Measurements from ENCODE around the gene DAPK3. TPM values are rescaled to one million over a fixed set of nuclear protein-coding genes. Genes with fewer than 3 reads are reported as not detected.

DAPK3 gene
- total RNA-seq, 1 donor from 2014 or later = 106 TPM

GRCh38 chr19:3923912-3924311, 47.0 kb downstream of the DAPK3 start:
- no peak overlapping the region for H3K27ac Mint-ChIP-seq
- H3K27me3 Mint-ChIP-seq = no peaks in the 10 kb centered on the region
- no peak for TF ChIP-seq CTCF (IDR thresholded peaks at IDR 0.05; ENCODE audit: unreplicated experiment)
- no peaks in the 10 kb centered on the region for H3K36me3 Mint-ChIP-seq (ENCODE audit: insufficient read depth)
- no peaks in the 10 kb centered on the region for H3K4me1 Mint-ChIP-seq (ENCODE audit: low read depth)
- H3K4me3 Mint-ChIP-seq (ENCODE audit: low read depth) = no peak overlapping the region
- DNase-seq (ENCODE audit: low spot score, unreplicated experiment) = no peak
- peaks cover 6% of the 10 kb centered on the region for H3K9me3 Mint-ChIP-seq (ENCODE audit: low read depth)

- Mint-ChIP-seq H3K27me3 (no peaks in the 10 kb centered on the region), H3K9me3 (ENCODE audit: low read depth) (peaks cover 6% of the 10 kb centered on the region), H3K4me1 (ENCODE audit: low read depth) (no peaks in the 10 kb centered on the region), H3K4me3 (ENCODE audit: low read depth) (no peak overlapping the region), H3K27ac (no peak overlapping the region), H3K36me3 (ENCODE audit: insufficient read depth) (no peaks in the 10 kb centered on the region)
- TF ChIP-seq CTCF (IDR thresholded peaks at IDR 0.05; ENCODE audit: unreplicated experiment) = no peak
- no peak for DNase-seq (ENCODE audit: low spot score, unreplicated experiment)
These were observed 47.7 kb downstream of the DAPK3 start for GRCh38 chr19:3923096-3923758.

- Mint-ChIP-seq H3K4me3 (ENCODE audit: low read depth) (no peak overlapping the region), H3K27me3 (no peaks in the 10 kb centered on the region), H3K27ac (no peak overlapping the region), H3K9me3 (ENCODE audit: low read depth) (peaks cover 6% of the 10 kb centered on the region), H3K4me1 (ENCODE audit: low read depth) (no peaks in the 10 kb centered on the region), H3K36me3 (ENCODE audit: insufficient read depth) (no peaks in the 10 kb centered on the region)
- DNase-seq (ENCODE audit: low spot score, unreplicated experiment) = no peak
- TF ChIP-seq CTCF (IDR thresholded peaks at IDR 0.05; ENCODE audit: unreplicated experiment) = no peak
These were observed 51.1 kb downstream of the DAPK3 start for GRCh38 chr19:3919793-3920192.

- no peak overlapping the region for H3K27ac Mint-ChIP-seq
- no peaks in the 10 kb centered on the region for H3K4me1 Mint-ChIP-seq (ENCODE audit: low read depth)
- no peaks in the 10 kb centered on the region for H3K27me3 Mint-ChIP-seq
- no peak overlapping the region for H3K4me3 Mint-ChIP-seq (ENCODE audit: low read depth)
- H3K36me3 Mint-ChIP-seq (ENCODE audit: insufficient read depth) = no peaks in the 10 kb centered on the region
- no peaks in the 10 kb centered on the region for H3K9me3 Mint-ChIP-seq (ENCODE audit: low read depth)
- DNase-seq (ENCODE audit: low spot score, unreplicated experiment) = no peak
- TF ChIP-seq CTCF (IDR thresholded peaks at IDR 0.05; ENCODE audit: unreplicated experiment) = no peak
These were observed 54.9 kb downstream of the DAPK3 start for GRCh38 chr19:3916033-3916432.

GRCh38 chr19:3914199-3914598, 56.7 kb downstream of the DAPK3 start:
- DNase-seq (ENCODE audit: low spot score, unreplicated experiment) = no peak
- H3K9me3 Mint-ChIP-seq (ENCODE audit: low read depth) = no peaks in the 10 kb centered on the region
- no peak overlapping the region for H3K27ac Mint-ChIP-seq
- no peak for TF ChIP-seq CTCF (IDR thresholded peaks at IDR 0.05; ENCODE audit: unreplicated experiment)
- H3K27me3 Mint-ChIP-seq = no peaks in the 10 kb centered on the region
- no peak overlapping the region for H3K4me3 Mint-ChIP-seq (ENCODE audit: low read depth)
- no peaks in the 10 kb centered on the region for H3K4me1 Mint-ChIP-seq (ENCODE audit: low read depth)
- H3K36me3 Mint-ChIP-seq (ENCODE audit: insufficient read depth) = no peaks in the 10 kb centered on the region

Data from progenitor cell of endocrine pancreas (in vitro differentiated cells).